Dermis blood vessel endothelial cell (primary cell): ENCODE data around the gene YES1. TPM values are rescaled to one million over a fixed set of nuclear protein-coding genes. Genes with fewer than 3 reads are reported as not detected.

Experiments used
- DNase-seq: peaks from one replicate; pipeline ENCODE4 v3.0.0; 2010
- total RNA-seq: library from RNA; depleted of rRNA; stranded (reverse); fragments of >200 nt; gene quantifications from 2 replicates; pipeline ENCODE4 v1.2.3, GENCODE V29; 2014

YES1 gene
- 302 and 318 TPM in 2 replicates for total RNA-seq

DNA sequence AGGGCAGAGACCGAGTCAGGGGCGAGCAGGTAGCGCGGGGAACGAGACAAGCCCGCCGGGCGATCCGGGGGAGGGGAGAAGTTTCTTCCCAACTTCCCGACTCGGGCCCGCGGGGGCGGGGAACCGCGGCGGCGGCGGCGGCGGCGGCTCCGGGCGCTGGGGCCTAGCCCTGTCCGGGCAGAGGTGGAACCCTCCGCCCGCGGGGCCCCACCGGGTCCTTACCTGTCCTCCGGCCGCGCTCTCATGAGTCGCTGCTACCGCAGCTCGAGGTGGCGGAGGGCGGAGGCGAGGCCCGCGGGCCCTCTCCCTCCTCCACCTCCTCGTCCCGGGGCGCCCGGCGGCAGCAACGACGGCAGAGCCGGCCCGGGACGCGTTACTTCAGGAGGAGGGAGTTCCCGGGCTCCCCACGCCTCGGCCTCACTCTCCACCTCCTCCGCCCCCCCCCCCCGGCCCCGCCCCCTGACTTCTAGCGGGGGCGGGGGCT, at the start of gene YES1:
YES1 (minus strand) TSS at position 351 of the 484 bp plus-strand sequence. CDS start 55,415 bp downstream, outside the sequence.
- DNase-seq, result peak; percentile 73

GRCh38 chr18:857986-858385, 45.9 kb upstream of the YES1 start:
- no peak for DNase-seq

DNA sequence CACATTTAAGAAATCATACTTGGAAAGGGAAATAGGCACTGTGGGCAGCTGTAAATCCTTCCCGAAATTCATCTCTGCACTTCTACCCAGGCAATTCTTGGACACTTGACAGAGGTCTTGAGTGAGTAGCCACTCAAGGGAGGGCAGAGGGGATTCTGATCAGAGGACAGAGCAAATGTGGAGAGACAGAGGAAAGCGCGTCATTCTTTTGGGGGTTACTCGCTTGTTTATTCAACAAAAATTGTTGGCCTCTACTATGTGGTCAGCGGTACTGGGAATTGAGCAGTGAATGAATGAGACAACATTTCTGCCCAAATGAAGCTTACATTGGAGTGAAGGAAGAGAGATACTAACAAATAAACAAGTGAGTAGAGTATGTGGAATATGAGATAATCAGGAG, 41.4 kb upstream of the YES1 start:
- no peak for DNase-seq

DNA sequence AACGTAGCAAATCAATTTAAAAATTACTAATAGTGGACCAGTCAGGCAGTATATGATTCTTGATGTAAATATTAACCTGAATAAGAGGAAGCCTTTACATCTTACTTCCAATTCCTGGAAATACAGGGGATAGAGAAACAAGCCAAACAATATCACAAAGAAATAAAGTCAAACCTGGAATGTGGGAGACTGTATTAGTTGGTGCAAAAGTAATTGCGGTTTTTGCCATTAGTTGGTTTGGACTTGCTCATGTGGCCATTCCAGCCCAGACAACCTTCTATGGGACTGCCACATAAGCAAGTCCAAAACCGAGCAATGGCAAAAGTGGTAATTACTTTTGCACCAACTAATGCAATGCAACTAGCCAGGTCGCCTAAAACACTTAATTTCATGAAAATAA, 38.9 kb upstream of the YES1 start:
- DNase-seq, result no peak

DNA sequence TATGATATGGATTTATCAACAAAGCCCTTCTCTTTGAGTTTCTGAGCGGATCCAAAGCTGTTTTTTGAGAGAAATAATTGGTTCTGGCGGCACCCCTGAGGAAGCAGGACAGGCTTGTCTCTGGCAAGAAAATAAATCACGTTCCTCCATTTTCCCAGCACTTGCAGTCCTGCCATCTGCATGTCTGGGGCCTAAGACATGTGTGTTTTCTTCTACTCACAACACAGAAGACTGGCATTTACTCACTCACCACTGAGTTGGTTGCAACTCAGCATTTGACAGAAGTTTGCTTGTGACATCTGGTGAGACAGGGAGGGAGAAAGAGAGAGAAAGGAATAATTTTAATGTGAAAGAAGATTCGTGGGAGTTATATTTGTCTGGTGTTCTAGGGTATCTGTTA, 37.0 kb upstream of the YES1 start:
- no peak for DNase-seq

- no peak for DNase-seq
Observed at GRCh38 chr18:848062-848861, 36.2 kb upstream of the YES1 start.

GRCh38 chr18:845152-845819, 33.2 kb upstream of the YES1 start:
- peak; percentile 96 for DNase-seq

DNA sequence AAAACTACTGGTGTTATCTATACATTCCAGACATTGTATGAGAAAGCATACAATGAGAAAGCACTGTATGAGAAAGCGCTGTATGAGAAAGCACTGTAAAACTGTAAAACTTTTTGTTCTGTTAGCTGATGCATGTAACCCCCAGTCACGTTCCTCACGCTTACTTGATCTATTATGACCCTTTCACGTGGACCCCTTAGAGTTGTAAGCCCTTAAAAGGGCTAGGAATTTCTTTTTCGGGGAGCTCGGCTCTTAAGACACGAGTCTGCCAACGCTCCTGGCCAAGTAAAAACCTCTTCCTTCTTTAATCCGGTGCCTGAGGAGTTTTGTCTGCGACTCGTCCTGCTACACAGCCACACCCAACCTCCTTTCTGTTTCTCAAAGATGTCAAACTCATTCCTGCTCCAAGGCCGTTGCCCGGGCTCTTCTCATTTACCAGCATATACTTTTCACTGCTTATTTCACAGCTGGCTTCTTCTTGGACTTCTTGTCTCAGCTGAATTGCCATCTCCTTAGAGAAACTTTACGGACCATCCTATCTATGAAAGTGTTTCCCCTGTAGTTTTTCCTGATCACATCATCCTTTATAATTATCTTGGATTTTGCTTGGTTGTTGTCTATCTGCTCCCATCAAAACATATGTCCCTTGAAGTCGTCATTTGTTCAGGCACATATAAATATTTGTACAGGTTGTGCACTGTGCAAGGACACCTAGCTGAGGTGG, 29.8 kb upstream of the YES1 start:
- DNase-seq, result no peak

DNA sequence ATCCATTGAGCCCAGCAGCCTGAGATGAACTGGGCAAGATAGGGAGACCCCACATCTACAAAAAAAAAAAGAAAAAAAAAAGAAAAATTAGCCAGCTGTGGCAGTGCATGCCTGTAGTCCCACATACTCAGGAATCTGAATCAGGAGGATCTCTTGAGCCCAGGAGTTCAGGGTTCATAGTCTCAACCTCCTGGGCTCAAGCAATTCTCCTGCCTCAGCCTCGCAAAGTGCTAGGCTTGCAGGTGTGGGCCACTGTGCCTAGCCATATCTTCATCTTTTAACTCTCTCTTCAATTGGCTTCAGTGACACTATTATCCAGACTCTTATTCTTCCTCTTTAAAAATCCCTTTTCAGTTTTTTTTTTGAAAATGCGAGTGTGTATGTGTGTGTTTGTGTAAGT, 28.5 kb upstream of the YES1 start:
- DNase-seq, result no peak

DNA sequence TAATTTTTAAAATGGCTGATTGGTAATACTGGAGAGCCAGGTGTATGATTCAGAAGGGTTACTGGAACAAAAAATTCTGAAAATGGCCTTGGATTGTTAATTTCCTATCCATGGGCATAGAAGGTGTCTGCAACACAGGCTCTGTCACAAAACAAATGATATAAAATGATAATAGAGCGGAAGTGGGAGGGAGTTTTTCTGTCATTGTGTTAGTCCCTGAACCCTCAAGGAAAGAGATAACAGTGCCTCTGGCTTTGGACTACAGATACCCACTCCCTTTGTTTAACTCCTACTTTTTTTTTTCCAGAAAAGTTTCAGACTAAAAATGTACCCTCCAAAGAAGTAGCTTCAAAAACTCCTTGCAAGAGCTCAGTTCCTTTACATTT, 28.0 kb upstream of the YES1 start:
- no peak for DNase-seq

GRCh38 chr18:839224-840022, 27.4 kb upstream of the YES1 start:
- peak; percentile 92 for DNase-seq

GRCh38 chr18:837922-838321, 25.9 kb upstream of the YES1 start:
- no peak for DNase-seq

DNA sequence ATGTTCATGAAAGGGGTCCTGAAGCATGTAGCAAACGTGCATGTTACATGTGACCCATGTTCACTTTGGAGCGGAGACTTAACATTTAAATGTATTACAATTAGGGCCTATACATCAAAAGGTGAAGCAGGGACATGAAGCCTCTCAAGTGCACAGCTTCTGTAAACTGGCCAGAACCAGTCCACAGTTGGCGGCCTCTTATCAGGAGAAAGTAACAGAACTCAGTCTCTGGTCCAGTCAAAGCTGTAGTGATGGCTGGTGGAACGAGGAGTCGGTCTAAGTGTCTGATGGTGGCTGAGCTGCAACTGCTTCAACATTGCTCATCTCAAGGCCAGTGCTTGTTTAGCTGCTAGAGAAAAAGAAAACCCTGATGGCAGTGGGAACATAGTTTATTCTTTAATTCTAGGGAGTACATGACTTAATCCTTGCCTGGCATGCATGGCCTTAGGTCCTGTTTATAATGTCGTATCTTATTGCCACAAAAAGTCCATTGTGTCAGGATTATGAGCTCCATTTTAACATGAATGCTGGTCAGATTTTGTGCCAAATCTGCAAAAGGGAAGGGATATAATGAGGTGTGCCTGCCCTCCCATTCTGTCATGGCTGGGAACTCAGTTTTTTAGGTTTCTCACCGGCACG, 22.2 kb upstream of the YES1 start:
- DNase-seq, result no peak

GRCh38 chr18:833197-833596, 21.2 kb upstream of the YES1 start:
- no peak for DNase-seq

DNA sequence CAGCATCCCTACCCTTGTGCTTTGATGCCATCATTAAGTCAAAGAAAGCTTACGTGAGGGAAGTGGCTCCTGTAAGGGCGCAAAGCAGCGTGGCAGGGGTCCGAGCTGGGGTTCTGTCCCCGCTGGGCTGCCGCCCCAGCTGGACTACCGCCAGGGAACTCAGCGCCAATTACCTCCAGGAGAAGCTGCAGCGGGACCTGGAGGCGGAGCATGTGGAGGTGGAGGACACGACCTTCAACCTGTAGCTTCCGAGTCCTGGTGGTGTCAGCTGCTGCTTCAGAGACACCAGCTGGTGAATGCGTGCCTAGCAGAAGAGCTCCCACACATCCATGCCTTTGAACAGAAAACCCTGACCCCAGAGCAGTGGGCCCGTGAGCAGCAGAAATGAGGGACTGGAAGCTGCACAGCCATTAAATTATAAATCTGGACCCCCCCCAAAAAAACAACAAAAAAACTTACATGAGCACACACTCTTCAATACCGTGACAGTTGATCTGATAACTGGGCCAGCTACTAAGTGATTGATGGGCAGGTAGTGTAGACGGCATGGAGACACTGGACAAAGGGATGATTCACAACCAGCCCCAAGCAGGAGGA, 20.1 kb upstream of the YES1 start:
- peak; percentile 57 for DNase-seq

GRCh38 chr18:830315-830901, 18.4 kb upstream of the YES1 start:
- peak; percentile 96 for DNase-seq

GRCh38 chr18:829432-829831, 17.4 kb upstream of the YES1 start:
- DNase-seq, result no peak

- no peak for DNase-seq
Observed at GRCh38 chr18:827093-827677, 15.1 kb upstream of the YES1 start.

DNA sequence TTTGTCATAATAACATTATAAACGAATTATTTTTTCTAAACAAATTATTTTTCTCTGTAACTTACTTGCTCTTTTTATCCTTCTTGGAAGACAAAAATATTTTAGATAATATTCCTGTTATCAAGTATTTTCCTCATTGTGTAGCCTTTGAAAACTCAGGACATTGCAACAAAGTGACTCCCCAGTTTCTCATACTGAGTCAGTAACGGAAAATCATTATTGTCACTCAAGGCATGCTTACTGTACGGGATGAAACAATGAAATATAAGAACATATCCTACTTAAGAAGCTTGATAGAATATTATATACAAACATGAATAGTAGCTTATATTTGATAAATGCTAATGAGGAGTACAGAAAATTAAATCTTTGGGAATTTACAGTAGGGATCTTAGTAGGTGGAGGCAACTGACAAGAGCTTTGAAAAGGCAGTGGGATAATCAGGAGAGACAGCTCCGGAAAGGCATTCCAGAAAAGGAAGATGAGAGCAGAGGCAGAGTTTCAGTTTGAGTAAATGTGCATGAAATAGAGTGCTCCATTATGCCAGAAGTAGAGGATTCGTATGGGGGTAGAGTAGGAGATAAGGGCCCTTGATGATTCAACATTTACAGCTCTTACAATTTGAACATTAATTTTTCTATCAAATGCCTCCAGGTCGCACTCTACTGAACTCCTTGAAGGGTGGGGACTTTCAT, 14.0 kb upstream of the YES1 start:
- no peak for DNase-seq

DNA sequence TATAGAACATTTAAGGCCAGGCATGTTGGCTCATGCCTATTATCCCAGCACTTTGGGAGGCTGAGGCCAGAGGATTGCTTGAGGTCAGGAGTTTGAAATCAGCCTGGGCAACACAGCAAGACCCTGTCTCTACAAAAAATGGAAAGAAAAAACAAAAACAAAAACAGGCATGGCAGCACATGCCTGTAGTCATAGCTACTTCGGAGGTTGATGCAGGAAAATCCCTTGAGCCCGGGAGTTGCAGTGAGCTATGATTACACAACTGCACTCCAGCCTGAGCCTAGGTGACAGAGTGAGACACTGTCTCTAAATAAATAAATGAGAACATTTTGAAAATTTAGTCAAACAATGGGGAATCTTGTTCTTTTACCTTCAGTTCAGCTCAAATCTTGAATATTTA, 12.1 kb upstream of the YES1 start:
- DNase-seq, result no peak
